ENCODE results near the gene LRRC52.
"Not testable (repeated sequence)": the region's sequence is repeated elsewhere in the genome, so short reads cannot be mapped to it uniquely, and the experiment has no call there.

Gene LRRC52

GRCh38 chr1:165591391-165591790, 47.6 kb downstream of the LRRC52 start:
- not testable (repeated sequence) for DNase-seq

GRCh38 chr1:165592945-165593823, 49.4 kb downstream of the LRRC52 start:
- peak; percentile 72 for DNase-seq

GRCh38 chr1:165595246-165595938, 51.6 kb downstream of the LRRC52 start:
- no peak for DNase-seq

GRCh38 chr1:165597883-165598675, 54.3 kb downstream of the LRRC52 start:
- peak; percentile 97 for DNase-seq

GRCh38 chr1:165598676-165599059, 54.9 kb downstream of the LRRC52 start:
- peak; percentile 42 for DNase-seq

GRCh38 chr1:165600793-165601192, 57.0 kb downstream of the LRRC52 start:
- no peak for DNase-seq

- no peak for DNase-seq
Observed at GRCh38 chr1:165603810-165604209, 60.0 kb downstream of the LRRC52 start.

- no peak for DNase-seq
Observed at GRCh38 chr1:165605246-165605645, 61.4 kb downstream of the LRRC52 start.

- DNase-seq: not testable (repeated sequence)
Observed at GRCh38 chr1:165606676-165607075, 62.9 kb downstream of the LRRC52 start.

GRCh38 chr1:165610866-165611265, 67.1 kb downstream of the LRRC52 start:
- DNase-seq: no peak

GRCh38 chr1:165612062-165612461, 68.3 kb downstream of the LRRC52 start:
- DNase-seq: no peak

All from NCI-H345 (cell line).